Stimulated activated CD4-positive, alpha-beta T cell treated with anti-CD3 and anti-CD28 coated beads, Interleukin-2, amount 100 ng/mL, for 24 hours (primary cell): Measurements from ENCODE around the gene MCTS1.
"Not testable (repeated sequence)": the region's sequence is repeated elsewhere in the genome, so short reads cannot be mapped to it uniquely, and the experiment has no call there.

Experiments used
- DNase-seq, 2 donors: peaks; one replicate each; pipeline ENCODE4 v3.0.0-alpha.2; 2020

MCTS1 gene

DNA sequence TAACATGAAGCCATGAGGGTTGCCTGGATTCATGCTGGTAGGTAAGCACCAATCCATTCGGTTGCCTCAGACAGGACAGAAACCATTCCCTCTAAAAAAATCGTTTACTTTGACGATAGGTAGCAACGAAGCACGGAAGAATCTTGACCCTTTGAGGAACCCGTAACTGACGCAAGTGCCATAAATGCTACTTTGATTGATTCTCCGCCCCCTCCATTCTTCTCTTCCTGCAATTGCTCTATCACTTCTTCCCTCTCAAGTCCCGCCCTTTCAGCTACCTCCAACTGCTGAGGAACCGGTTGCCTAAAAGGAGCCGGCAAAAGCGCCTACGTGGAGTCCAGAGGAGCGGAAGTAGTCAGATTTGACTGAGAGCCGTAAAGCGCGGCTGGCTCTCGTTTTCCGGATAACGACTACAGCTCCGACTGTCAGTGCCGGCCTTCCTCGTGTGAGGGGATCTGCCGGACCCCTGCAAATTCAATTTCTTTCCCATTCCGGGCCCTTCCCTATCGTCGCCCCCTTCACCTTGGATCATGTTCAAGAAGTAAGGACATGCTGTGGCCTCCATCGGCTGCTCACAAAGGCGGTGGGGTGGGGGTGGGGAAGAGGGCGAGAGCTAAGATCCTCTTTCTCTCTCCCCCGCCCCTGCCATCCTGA lies at the start of gene MCTS1:
TSS of gene MCTS1 (plus strand) at position 395 of the 654 bp plus-strand sequence. CDS start at position 531, 136 bp downstream.
- DNase-seq: peak; percentile 74 to 77

GRCh38 chrX:120556251-120556650 lies 47.6 kb upstream of the MCTS1 start:
- no peak for DNase-seq

DNA sequence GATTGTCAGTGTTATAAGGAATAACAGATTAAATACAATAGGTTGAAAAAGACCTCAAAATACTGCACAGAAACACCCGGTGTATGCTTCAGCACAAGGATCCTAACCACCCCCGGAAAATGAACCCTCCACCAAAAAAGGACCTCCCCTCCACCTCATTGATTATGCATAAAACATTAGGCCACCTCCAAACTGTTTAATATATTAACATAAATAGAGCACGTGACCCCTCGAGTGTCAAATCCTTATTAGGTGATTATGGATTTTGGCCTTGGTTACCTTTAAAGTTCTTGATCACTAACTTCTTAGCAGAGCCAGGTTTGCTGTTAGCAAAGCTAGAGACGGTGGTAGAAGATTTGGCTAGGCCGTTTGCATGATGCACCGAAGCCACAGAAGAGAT lies 44.1 kb upstream of the MCTS1 start:
- DNase-seq: no peak

DNA sequence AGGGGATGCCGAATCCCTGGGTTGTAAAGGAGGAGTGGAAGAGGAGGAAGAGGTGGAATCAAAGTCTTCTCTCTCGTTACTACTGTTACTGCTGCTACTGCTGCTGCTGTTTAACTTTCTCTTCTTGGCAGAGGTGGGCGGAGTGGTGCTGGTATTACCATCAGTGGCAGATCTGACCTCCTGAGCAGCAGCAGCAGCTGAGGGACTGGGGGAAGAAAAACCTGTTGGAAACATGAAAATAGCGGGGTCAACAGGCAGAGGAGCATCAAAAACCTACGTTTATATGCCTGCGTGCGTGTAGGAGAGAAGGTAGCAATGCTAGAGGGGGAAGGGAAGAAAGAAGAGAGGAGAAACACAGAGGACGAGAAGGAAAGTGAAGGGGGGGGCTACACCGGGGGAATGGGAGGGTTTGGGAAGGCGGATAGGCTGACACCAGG lies 43.5 kb upstream of the MCTS1 start:
- DNase-seq: peak; percentile 31 to 48

DNA sequence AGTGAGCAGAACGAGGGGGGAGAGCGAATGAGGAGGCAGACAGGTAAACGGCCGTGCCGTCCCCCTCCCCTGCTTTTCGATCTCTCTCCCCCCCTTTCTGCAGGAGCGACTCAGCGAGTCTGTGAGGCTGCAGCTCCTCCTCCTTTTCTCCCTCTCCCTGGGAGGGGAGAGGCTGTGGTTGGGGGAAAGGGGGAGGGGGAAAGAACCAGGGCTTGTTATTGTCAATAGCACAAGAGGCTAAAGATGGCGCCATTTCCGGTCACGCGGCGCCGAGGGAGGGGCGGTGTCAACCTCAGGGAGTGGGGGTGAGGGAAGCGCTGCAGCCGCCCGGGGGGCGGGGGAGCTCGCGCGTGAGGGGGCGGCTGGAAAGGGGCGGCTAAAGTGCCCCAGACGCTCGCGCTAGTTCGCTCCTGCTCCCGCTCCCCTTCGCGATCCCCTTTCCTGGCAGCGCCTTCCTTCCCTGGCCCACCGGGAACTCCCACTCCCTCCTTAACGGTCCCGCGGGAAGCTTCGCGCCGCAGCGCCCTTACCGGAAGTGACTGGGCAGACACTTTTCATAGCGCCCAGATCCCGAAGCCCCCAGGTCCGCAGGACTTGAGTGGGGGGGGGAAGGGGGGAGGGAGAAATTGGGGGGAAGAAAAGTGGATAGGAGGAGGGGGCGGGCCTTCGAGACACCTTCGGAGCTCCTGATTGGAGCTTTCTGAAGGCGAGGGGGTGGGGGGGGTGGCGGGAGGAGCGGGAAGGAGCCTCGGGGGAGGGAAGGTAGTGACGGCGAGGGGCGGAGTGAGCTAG lies 42.9 kb upstream of the MCTS1 start, which contains the start of gene CUL4B:
TSS of gene CUL4B (minus strand) at position 121 of the 792 bp plus-strand sequence. CDS start 324 bp downstream, outside the sequence.
- DNase-seq: peak; percentile 86 to 90

DNA sequence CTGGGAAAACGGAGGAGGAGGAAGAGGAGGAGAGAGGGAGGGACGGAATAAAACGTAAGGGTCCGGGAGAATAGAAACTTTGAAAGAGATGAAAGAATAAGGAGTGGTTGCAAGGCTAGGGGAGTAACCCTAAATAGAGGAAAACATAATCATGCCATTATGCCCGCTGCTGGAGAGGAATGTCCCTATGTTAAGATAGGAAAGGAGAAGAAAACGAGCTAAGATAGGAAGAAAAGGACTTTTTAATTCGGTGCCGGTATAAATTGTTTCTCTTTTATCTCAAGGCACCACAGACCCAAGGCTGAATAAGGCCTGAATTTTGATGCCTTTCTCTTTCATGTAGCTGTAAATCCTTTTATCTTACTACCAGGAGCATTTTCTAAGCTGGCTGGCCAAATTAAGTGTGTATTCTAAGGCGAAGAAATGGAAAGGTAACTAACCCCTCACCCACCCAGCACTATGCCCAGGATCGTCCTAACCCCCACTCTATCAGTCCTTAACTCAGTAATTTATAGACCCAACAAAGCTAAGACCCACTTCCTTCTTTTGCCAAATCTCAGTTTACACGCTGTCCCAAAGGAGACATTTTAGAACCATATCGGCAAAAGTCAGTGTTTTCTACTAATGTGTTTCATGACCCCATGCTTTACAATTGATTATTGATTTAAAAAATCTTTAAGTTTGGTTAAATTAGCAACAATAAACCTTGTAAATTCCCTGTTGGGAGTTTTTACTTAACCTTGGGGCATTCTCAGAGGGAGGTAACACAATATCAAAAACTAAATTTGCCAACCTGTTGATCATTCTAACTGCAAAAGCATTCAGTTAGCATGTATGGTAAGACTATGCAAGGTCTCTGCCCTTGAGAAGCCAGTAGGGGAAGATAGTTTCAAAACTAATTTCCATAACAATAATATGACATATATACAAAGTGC lies 42.0 kb upstream of the MCTS1 start:
- no peak for DNase-seq

GRCh38 chrX:120562569-120562926 lies 41.4 kb upstream of the MCTS1 start:
- no peak for DNase-seq

DNA sequence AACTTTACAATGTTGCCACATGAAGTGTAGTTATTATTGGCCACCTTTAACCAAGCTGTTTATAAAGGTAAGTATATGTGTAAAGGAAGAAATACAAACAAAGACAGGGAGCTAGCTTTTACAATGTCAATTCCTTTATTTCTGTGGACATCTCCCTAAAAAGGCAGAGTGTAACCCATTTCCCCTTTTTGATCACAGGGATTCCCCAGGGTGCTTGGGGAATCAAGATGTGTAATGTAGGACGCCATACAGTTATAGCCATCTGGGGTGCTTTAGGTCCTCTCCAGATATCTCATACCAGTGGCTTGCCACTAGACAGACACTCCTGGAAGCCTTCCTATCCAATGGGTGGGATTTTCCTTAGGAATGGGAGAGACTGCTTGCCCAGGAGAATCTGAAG lies 39.0 kb upstream of the MCTS1 start:
- DNase-seq: no peak

- DNase-seq: no peak
These were observed 37.1 kb upstream of the MCTS1 start for GRCh38 chrX:120566817-120567216.

DNA sequence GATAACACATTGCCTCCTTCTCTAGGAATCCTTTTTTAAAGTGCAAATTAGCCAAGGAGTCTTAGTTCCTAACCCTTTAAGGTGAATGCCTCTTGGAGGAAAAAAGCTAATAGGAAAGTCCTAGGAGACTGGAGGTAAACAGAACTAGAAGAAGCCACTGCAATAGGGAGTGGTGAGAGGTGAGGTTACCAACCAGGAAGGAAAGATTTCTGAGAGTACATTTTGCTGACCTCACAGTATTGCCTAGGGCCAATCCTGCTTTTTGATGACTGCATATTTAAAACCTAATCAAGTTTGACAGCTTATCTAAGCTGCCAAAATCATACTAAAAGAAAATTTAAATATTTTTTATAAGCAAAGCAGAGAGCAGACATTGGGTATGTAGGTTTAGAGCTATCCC lies 35.9 kb upstream of the MCTS1 start:
- DNase-seq: no peak

GRCh38 chrX:120568609-120569008 lies 35.3 kb upstream of the MCTS1 start:
- no peak for DNase-seq

GRCh38 chrX:120570011-120570600 lies 33.8 kb upstream of the MCTS1 start:
- DNase-seq: no peak

GRCh38 chrX:120573806-120574205 lies 30.1 kb upstream of the MCTS1 start:
- not testable (repeated sequence) for DNase-seq

- DNase-seq: no peak
These were observed 28.4 kb upstream of the MCTS1 start for GRCh38 chrX:120575379-120576114.

DNA sequence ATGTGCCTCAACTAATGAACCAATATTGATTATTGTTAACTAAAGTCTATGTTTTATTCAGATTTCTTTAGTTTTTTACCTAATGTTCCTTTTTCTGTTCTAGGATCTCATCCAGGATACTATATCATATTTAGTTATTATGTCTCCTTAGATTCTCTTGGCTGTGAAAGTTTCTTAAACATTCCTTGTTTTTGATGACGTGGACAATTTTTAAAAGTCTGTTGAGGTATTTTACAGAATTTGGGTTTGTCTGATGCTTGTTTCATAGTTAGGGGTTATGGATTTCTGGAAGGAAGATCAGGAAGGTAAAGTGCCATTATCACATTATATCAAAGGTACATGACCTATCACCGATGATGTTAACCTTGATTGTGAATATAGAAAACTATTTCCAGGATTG lies 18.2 kb upstream of the MCTS1 start:
- DNase-seq: no peak

DNA sequence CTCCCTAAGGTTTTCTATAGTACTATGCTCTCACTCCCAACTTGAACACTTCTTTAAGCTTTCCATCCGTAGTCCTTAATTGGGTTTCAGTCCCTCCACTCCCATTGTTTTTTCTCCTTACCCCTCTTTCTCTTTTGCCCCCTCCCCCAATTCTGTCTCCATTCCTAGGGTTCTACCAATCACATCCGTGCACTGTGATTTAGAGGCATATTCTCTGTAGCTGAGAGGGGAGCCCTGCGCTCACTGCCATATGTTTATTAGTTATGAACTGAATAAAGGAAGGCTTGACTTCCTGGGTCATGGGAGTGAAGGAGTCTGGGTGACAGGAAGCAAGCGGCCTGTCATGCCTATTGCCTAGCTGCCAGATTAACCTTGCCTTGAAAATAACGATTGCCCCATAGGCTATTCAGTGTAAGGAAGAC lies 471 bp downstream of the MCTS1 start:
- peak; percentile 18 to 22 for DNase-seq

DNA sequence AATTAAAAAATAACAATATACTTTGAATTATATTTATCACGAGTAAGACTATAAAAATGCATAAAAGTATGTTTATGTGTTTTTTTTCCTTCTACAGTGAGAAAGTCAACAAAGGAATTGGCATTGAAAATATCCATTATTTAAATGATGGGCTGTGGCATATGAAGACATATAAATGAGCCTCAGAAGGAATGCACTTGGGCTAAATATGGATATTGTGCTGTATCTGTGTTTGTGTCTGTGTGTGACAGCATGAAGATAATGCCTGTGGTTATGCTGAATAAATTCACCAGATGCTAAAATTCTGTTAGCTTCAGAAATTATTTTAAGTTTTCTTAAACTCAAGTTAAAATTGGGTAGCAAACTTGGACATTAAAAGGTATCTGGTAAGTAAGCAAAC lies 8.2 kb downstream of the MCTS1 start:
- no peak for DNase-seq

DNA sequence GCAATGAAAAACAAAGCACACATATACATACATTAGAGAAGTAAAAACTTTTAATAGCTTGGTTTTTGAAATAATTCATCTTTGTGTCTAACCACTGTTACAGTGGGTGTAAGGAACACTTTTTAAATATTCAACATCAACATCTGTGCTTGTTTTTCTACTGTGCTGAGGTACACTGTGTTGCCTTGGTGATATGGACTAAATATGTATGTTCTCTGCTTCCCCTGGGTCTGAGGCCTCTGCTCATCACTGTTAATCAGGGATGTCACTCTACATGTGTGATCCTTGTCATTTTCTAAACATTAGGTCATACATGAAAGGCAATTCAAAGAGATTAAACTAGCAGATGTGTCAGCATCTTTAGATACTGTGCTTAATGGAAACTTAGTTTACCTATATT lies 10.9 kb downstream of the MCTS1 start:
- DNase-seq: no peak

DNA sequence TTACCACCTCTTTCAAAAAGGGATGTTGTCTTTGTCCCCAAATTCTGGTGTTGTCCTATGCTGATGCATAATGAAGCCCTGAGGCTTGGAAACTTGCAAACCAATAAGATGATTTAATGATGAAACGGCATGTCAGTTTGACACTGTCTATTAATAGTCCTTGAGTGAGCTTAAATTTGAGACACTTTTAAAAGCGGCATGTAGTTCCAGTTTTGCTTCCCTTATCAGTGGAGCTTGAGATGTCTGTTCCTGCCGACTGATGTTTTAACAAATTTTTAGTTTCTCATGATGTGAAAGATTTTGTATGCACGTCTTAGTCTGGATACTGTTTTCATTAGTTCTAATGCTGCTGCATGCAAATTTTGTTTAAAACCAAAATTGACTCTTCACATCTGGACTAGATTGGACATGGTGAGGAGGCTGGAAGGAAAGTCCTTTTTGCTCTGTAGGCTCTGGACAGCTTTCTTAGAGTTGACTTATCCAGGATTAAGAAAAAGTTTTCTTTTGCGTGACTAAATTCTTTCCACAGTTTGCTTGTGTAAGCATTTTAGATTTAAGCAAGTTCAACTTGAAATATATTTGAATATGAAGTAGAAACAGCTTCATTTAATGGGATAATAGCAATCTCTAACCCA lies 14.2 kb downstream of the MCTS1 start:
- no peak for DNase-seq

DNA sequence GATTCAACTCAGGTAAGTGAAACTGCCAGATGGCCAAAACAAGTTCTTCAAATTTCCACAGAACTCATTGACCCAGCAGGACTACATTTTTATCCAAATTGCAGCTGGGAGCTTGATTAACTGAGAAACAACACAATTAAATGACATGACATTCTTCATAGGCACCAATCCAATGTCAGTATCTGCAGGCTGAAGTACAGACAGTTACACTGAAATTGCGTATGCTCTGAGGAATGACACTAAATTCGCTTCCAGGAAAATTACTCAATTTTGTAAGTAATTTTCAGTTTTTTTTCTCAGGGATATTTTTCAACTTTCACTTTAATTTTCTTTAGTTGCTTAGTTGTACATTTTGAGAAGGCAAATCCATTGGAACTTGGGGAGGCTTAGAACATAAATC lies 21.5 kb downstream of the MCTS1 start:
- no peak for DNase-seq
